GM19351 (cell line): Measurements from ENCODE around the gene JMJD8.

Experiments
- ATAC-seq: cut with Tn5 transposase; IDR thresholded peaks from one replicate; pipeline ENCODE4 v1.9.1; 2021; ENCODE audit warnings: mild to moderate bottlenecking, moderate library complexity; ENCODE audit not compliant: unreplicated experiment

Gene JMJD8

DNA sequence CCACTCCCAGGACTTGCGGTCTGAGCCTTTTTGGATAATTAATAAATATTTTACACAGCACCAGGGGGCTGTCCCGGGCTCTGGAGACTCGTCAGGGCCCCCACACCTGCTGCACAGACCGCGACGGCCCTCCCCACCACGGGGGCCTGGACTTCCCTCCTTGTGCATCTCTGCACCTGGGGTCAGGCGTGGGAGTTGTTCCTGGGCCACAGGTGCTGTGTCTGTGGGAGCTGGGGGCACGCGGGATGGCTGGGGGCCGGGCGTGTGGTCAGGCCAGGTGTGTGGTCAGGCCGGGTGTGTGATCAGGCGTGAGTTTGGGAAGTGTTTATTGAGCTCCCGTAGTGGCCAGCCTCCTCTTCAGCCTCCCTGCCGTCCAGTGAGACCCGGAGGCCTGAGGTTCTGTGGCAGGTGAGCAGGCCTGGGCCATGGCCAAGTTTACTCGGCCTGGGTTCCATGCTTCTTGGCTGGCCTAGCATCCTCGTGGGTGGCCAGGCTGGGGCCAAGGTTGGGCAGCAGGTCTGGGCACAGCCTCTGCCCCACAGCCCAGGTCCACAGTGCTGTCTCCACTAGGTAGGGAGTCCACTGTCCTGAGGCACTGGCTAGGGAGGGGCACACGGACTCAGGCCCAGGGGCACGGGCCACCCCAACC lies 5.8 kb downstream of the JMJD8 start:
- no peak for ATAC-seq

GRCh38 chr16:677316-678190 lies 6.6 kb downstream of the JMJD8 start:
- no peak for ATAC-seq

GRCh38 chr16:676913-677312 lies 7.2 kb downstream of the JMJD8 start:
- ATAC-seq: no peak

DNA sequence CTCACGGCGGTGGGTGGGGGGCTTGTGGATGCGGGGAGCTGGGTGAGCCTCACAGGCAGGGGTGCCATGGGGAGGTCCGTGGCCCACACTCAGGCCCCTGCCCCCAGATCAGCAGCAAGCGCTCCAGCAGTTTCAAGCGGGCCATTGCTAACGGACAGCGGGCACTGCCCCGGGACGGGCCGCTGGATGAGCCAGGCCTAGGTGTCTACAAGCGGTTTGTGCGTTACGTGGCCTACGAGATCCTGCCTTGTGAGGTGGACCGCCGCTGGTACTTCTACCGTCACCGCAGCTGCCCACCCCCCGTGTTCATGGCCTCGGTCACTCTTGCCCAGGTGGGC lies 7.6 kb downstream of the JMJD8 start:
- ATAC-seq: no peak

DNA sequence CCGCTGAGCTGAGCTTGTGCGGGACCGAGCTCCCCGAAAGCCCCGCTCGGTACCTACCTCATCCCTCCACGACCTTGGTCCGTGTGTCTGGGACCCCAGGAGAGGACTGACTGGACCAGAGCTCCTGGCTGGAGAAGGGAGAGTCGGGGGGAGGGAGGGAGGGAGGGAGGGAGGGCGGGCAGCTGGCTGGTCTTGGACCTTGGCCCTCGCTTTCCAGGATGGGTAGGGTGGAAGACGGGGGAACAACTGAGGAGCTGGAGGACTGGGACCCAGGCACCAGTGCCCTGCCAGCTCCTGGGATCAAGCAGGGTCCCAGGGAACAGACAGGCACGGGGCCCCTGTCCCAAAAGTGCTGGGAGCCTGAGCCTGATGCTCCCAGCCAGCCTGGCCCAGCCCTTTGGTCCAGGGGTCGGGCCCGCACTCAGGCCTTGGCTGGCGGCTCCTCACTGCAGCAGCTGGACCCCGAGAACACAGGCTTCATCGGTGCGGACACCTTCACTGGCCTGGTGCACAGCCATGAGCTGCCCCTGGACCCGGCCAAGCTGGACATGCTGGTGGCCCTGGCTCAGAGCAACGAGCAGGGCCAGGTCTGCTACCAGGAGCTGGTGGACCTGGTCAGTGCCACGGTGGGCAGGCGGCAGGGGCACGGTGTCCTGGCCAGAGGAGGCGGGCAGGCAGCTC lies 8.1 kb downstream of the JMJD8 start:
- ATAC-seq: no peak

DNA sequence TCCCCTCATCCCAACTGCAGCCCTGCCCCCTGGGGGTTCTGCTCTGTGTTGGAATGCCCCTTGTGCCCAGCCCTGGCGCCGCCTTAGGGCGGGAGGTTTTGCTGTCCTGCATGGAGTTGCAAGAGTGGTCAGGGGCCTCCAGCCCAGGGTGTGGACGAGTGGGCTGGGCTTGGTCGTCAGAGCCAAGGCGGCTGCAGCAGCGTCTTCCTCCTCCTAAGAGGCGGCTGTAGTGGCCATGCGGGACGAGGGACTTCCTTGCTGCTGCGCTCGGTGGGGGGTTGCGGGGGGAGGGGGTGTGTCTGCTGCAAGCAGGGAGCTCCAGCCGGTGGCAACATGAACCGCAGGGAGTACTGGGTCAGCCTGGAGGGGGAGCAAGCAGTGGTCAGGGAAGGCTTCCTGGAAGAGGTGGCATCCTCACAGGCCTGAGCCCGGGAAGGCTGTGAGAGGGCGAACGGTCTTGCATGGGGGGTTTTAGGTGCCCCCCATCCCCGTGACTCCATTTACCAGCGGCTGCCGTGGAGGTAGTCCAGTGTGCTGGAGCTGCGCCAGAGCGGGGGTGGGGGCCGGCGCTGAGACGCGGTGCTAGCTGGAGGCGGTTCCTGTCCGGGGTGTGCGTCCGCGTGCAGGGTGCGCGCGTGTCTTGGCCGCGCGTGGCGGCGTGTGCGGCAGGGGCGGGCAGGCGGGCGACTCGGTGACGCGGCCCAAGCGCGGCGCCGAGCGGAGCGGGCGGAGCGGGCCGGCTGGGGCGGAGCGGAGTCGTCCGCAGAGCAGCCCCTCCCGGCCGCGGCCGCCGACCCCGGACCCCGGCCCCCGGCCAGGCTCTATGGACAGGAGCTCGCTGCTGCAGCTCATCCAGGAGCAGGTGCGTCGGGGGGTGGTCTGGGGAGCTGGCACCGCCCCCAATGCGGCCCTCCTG lies 8.9 kb downstream of the JMJD8 start, which contains the start of gene RHBDL1:
Gene RHBDL1 (plus strand): TSS at position 704 of the 916 bp plus-strand sequence. CDS start 120 bp downstream, at position 824.
- no peak for ATAC-seq

DNA sequence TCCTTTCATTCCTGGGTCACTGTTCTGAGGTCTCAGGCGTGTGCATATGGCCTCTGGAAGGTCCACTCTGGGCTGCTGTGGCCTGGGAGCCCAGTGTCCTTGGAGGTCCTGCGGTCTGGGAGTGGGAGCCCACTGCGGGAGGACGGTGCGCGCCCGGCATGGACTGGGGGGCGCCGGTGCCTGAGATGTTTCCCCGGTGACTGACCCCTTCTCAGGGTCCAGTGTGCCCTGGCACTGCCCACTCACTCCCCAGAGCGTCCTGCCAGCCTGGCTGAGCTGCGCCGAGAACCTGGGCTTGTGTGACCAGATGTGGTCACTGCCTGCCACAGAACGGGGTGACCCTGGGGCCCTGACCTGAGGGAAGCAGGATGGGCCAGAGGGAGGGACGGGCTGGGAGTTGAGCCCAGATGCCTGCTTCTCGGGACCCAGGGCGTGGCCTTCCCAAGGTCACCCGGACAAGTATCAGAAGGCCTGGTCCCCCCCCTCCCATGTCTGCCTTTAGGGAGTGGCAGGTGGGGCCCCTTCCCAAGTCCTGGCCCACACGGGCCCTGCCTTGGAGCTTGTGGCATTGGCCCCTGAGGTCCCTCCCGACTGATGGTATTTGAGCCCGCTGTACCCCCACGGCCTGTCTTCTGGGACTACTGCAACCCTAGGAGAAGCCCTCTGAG lies 9.8 kb downstream of the JMJD8 start:
- no peak for ATAC-seq

DNA sequence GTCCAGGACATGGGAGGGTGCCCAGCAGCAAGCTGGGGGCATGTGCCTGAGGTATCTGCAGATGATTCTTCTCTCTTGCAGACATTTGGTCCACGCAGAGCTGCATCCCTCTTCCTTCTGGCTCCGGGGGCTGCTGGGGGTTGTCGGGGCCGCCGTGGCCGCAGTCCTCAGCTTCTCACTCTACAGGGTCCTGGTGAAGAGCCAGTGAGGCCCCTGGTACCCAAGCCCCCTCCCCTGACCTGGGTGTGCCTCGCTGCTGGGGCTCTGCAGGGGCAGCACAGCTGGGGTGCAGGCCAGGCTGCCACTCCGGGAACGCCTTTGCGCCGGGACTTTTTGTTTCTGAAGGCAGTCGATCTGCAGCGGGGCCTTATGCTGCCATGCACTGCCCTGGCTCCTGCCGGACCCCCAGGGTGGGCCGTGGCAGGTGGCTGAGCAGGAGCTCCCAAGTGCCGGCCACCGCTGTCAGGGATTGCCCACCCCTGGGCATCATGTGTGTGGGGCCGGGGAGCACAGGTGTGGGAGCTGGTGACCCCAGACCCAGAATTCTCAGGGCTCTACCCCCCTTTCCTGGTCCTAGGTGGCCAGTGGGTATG lies 10.6 kb downstream of the JMJD8 start:
- no peak for ATAC-seq

- no peak for ATAC-seq
Measured at GRCh38 chr16:672851-673250, 11.3 kb downstream of the JMJD8 start.

GRCh38 chr16:672371-672770 lies 11.8 kb downstream of the JMJD8 start:
- no peak for ATAC-seq

GRCh38 chr16:671353-672131 lies 12.6 kb downstream of the JMJD8 start:
- no peak for ATAC-seq

GRCh38 chr16:670485-671352 lies 13.4 kb downstream of the JMJD8 start:
- ATAC-seq: no peak

DNA sequence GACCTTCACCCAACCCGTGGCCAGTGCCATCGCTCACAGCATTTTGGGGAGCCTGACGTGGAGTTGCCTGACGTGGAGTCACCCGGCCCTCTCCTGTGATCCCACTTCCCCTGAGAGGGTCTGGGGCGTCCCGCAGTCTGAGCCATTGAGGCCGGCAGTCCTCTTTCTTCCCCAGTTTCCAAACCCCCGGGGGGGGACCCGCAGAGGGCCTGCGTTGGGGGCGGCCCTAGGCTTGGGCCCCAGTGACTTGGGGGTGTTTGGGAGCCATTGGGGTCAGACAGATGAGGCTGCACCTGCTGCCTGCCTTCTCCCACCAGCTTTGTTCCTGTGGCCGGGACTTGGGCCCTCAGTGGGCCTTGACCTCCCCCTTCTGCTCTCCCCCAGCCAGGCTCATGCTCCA lies 14.5 kb downstream of the JMJD8 start:
- no peak for ATAC-seq

- ATAC-seq: no peak
Measured at GRCh38 chr16:668519-669171, 15.5 kb downstream of the JMJD8 start.

DNA sequence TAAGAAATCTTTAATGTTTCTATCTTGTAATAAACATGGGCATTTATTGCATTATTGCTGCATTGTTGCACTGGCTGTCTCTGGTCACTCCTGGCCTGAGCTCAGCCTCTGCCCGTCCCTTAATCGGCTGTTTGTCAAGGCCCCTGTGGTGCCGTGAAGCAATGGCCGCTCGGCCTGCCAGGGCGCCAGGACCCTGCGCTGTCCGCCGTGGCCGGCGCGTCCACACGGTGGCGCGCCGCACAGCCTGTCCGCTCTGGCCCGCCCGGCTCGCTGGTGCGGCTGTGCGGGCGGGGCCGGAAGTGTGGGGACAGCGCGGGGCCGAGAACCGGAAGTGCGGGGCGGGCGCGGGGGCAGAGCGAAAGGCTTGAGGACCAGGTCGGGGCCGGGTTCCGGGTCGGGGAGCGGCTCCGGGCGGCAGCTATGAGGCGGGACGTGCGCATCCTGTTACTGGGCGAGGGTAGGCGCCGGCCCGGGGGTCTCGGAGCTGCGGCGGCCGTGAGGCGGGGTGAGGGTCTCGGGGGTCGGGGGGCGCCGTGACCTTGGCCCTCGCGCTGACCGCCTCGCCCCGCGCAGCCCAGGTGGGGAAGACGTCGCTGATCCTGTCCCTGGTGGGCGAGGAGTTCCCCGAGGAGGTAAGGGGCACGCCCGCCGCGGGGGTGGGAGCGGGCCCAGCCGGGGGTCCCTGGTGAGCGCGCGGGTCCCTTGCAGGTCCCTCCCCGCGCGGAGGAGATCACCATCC lies 16.2 kb downstream of the JMJD8 start, which contains the start of gene RHOT2:
Gene RHOT2 (plus strand): TSS at position 353 of the 739 bp plus-strand sequence. CDS start 68 bp downstream, at position 421.
- ATAC-seq: peak; percentile 93

DNA sequence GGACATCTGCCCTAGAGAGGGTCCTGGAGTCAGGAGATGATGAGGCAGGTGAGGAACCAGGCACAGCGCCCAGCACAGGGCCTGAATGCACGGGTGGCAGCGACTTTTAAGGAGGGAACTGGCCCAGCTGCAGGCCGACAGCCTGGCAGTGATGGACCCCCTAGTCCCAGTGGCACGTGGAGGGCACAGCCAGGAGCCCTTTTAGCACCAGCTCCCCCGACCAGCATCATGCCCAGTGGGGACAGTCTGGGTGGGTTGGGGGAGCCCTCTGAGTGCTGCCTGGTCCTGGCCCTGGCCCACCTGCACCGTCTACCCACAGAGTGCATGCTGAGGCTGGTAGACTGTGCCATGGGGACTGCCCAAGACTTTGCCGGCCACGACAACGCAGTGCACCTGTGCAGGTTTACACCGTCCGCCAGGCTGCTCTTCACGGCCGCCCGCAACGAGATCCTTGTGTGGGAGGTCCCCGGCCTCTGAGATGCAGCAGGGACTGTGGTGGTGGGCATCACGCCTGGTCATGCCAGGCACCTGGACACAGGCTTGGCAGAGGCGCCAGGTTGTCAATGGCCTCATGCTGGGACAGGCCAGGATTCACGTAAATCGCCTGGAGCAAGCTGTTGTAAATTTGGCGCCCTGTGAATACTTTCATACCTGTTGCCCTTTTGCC lies 16.9 kb downstream of the JMJD8 start:
- no peak for ATAC-seq
